ENCODE measurements around the gene ACYP2. TPM values are rescaled to one million over a fixed set of nuclear protein-coding genes. Genes with fewer than 3 reads are reported as not detected.

Gene ACYP2
- total RNA-seq, 4 donors from 2014 or later, result 15.6 to 25.1 (median 21.5) TPM

DNA sequence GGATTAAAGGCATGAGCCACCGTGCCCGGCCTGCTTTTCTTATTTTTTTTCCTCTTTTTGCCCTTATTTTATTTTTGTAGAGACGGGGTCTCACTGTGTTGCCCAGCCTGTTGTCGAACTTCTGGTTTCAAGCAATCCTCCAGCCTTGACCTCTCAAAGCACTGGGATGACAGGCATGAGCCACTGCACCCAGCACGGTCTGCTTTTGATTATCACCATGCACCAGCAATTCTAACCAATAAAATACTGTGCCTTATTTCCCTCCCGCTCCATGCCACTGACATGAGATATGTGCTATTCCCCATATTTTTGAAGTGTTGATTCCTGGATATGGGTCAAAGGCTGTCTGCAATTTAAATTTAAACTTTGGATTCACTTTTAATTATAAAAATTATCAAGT, 42.9 kb downstream of the ACYP2 start:
- Histone ChIP-seq H3K9me3 (peaks cover 0 to 6% (median 0%) of the 10 kb centered on the region in 4 donors), H3K36me3 (peaks cover 0 to 26% (median 0%) of the 10 kb centered on the region in 3 donors), H3K4me3 (no peak overlapping the region), H3K27ac (no peak overlapping the region), H3K4me1 (peaks cover 0 to 7% (median 0%) of the 10 kb centered on the region in 4 donors), H3K27me3 (no peaks in the 10 kb centered on the region)
- 95 to 96% methylated on average over 6 of the region's 6 CpGs for WGBS, 2 donors
- TF ChIP-seq POLR2A (IDR thresholded peaks at IDR 0.05) (no peak), EP300 (IDR thresholded peaks at IDR 0.05) (no peak)
- TF ChIP-seq, protein P1, sequence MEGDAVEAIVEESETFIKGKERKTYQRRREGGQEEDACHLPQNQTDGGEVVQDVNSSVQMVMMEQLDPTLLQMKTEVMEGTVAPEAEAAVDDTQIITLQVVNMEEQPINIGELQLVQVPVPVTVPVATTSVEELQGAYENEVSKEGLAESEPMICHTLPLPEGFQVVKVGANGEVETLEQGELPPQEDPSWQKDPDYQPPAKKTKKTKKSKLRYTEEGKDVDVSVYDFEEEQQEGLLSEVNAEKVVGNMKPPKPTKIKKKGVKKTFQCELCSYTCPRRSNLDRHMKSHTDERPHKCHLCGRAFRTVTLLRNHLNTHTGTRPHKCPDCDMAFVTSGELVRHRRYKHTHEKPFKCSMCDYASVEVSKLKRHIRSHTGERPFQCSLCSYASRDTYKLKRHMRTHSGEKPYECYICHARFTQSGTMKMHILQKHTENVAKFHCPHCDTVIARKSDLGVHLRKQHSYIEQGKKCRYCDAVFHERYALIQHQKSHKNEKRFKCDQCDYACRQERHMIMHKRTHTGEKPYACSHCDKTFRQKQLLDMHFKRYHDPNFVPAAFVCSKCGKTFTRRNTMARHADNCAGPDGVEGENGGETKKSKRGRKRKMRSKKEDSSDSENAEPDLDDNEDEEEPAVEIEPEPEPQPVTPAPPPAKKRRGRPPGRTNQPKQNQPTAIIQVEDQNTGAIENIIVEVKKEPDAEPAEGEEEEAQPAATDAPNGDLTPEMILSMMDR (IDR thresholded peaks at IDR 0.05), result no peak
- DNase-seq (ENCODE audit: low spot score in 2 of 2), result no peak

DNA sequence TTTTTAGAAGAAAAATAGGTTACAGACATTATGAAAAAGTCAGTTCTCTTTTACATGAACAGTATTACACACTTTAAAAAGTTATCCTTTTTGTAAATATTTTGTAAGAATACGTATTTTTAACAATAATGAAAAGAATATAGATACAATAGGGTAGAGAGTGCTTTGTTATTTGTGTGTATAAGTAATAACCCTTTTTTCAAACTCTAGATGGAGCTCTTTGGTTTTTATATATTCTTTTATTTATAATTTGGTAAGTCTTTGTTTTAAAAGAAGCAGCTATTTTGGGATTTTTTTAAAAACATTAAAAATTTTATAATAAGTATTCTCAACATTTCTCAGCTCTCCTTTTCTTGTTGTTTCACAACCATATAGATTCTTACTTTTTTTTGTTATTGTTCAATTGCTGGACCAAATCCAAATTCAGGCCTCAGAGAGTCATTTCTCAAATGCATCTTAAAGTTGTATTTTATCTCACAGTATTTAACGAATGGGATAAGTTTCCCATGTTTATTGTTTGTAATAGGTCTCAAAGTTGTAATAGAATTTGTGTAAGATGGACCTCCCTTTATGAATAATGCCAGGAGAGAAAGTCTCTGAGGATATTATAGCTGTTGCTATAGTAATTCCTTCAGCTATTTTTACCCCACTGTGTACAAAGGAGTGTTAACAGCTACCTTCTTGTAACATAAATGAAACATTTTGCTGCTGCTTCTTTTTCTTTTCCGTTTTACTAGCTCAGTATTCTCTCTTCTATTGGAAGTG, 46.4 kb downstream of the ACYP2 start:
- H3K36me3 ChIP-seq, result peaks cover 0 to 5% (median 0%) of the 10 kb centered on the region in 3 donors
- WGBS, 2 donors, result 33 to 38% methylated on average over 3 of the region's 3 CpGs
- no peak for DNase-seq (ENCODE audit: low spot score in 2 of 2)
- TF ChIP-seq, protein P1 (IDR thresholded peaks at IDR 0.05), result no peak
- no peak for TF ChIP-seq EP300 (IDR thresholded peaks at IDR 0.05)
- H3K9me3 ChIP-seq, result no peaks in the 10 kb centered on the region
- no peak overlapping the region for H3K4me3 ChIP-seq
- no peak overlapping the region for H3K27ac ChIP-seq
- H3K4me1 ChIP-seq, result peaks cover 0 to 7% (median 0%) of the 10 kb centered on the region in 4 donors
- H3K27me3 ChIP-seq, result no peaks in the 10 kb centered on the region

DNA sequence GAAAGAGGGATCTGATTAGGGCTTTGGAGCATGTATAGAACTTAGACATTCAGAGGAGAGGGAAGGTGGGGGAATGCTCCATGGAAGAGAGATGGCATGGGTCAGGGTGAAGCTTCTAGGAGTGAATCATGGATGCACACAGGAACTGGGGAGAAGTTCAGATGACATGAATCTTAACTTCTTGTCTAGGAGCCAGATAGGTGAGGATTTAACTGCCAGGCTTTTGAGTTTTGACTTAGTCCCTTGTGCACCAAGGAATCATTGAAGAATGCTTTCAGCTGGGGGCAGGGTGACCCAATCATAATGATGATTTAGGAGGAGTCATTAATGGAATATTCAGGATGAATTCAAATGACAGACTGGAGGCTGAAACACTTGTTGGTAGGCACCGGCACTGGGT, 48.7 kb downstream of the ACYP2 start:
- TF ChIP-seq, protein P1 (IDR thresholded peaks at IDR 0.05), result no peak
- TF ChIP-seq EP300 (IDR thresholded peaks at IDR 0.05) (no peak), POLR2A (IDR thresholded peaks at IDR 0.05) (no peak)
- Histone ChIP-seq H3K27me3 (no peaks in the 10 kb centered on the region), H3K4me3 (no peak overlapping the region), H3K9me3 (no peaks in the 10 kb centered on the region), H3K4me1 (peaks cover 0 to 7% (median 0%) of the 10 kb centered on the region in 4 donors), H3K27ac (no peak overlapping the region), H3K36me3 (peaks cover 0 to 4% (median 0%) of the 10 kb centered on the region in 3 donors)
- DNase-seq (ENCODE audit: low spot score in 2 of 2), result no peak
- 89 to 100% methylated on average over 1 of the region's 1 CpG for WGBS, 2 donors

DNA sequence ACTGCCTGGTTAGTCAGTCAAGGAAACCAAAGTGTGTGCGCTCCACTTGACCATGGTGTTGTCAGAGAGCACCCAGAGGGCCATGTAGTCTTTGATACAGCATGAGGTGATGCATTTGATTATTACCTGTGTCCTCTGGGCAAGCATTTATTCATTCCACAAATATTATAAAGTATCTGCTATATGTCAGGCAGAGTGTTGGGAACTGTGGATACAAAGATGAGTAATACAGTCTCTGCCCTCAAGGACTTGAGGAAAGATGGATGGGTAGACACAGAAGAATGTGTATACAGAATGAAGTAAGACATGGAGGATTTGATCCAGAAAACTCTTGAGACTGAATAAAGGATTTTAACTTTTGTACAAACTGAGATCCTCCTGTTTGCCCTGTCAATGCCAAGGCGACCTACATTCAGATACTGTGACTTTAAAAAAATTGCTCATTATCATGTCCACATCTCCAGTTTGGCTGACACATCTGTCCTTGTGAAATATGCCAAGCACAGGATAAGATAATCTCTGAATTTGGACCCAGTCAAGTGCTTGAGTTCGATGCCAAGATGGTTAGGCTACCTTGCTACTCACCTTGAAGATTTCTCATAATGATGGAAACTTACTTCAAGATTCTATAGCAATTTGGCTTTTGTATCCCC, 50.8 kb downstream of the ACYP2 start:
- WGBS, 2 donors, result 97 to 100% methylated on average over 3 of the region's 3 CpGs
- Histone ChIP-seq H3K4me1 (peaks cover 0 to 7% (median 0%) of the 10 kb centered on the region in 4 donors), H3K9me3 (no peaks in the 10 kb centered on the region), H3K27ac (no peak overlapping the region), H3K4me3 (no peak overlapping the region), H3K36me3 (no peaks in the 10 kb centered on the region), H3K27me3 (no peaks in the 10 kb centered on the region)
- no peak for DNase-seq (ENCODE audit: low spot score in 2 of 2)
- TF ChIP-seq, protein P1 (IDR thresholded peaks at IDR 0.05), result no peak
- TF ChIP-seq POLR2A (IDR thresholded peaks at IDR 0.05) (no peak), EP300 (IDR thresholded peaks at IDR 0.05) (no peak)

DNA sequence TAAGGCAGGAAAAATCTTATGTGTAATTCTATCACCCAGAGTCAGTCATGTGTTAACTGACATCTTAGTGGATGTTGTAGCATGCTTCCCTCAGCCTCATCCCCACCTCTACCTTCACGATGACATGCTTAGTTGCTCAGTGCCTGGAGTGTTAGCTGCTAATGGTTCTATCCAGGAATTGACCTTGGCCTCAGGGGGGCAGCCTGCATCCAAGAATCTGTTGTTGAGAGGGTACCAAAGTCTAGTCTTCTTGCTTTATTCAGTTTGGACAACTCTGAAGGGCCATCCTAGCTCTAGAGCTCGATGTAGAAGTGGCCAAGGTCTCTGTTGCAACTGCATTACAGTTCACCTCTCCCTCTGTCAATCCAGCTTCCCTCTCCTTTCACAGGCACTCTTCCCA, 61.2 kb downstream of the ACYP2 start:
- TF ChIP-seq POLR2A (IDR thresholded peaks at IDR 0.05) (no peak), EP300 (IDR thresholded peaks at IDR 0.05) (no peak)
- TF ChIP-seq, protein P1 (IDR thresholded peaks at IDR 0.05), result peak in 4 of 5 experiments; percentile 23 to 58 (median 38)
- Histone ChIP-seq H3K27ac (no peak overlapping the region), H3K4me1 (no peaks in the 10 kb centered on the region), H3K36me3 (no peaks in the 10 kb centered on the region), H3K27me3 (no peaks in the 10 kb centered on the region), H3K4me3 (no peak overlapping the region), H3K9me3 (peaks cover 0 to 6% (median 0%) of the 10 kb centered on the region in 4 donors)
- peak; percentile 26 to 53 for DNase-seq (ENCODE audit: low spot score in 2 of 2)
- 36 to 41% methylated on average over 2 of the region's 2 CpGs for WGBS, 2 donors
